IPS-18c (cell line): ENCODE measurements around the gene LCLAT1.

Experiments
- H3K4me3 ChIP-seq: 2 replicates; pipeline ENCODE4 v1.7.0; 2013; ENCODE audit warnings: low read depth, mild to moderate bottlenecking, low read length, moderate library complexity; ENCODE audit not compliant: insufficient read depth
- H3K9me3 ChIP-seq: one replicate; pipeline ENCODE4 v1.6.1; 2013; ENCODE audit warnings: mild to moderate bottlenecking, low read length, moderate library complexity; ENCODE audit not compliant: control insufficient read depth, insufficient read depth

The LCLAT1 gene

GRCh38 chr2:30421026-30421603 lies 25.9 kb upstream of the LCLAT1 start:
- no peaks in the 10 kb centered on the region for H3K9me3 ChIP-seq
- no peak overlapping the region; the same call in 1 of the 2 replicates for H3K4me3 ChIP-seq

- no peaks in the 10 kb centered on the region for H3K9me3 ChIP-seq
- no peak overlapping the region; the same call in 1 of the 2 replicates for H3K4me3 ChIP-seq
Measured at GRCh38 chr2:30421604-30422443, 25.2 kb upstream of the LCLAT1 start.

GRCh38 chr2:30422444-30423040 lies 24.5 kb upstream of the LCLAT1 start:
- no peaks in the 10 kb centered on the region for H3K9me3 ChIP-seq
- H3K4me3 ChIP-seq = no peak overlapping the region

GRCh38 chr2:30424231-30424630 lies 22.8 kb upstream of the LCLAT1 start:
- H3K4me3 ChIP-seq = no peak overlapping the region
- no peaks in the 10 kb centered on the region for H3K9me3 ChIP-seq

- Histone ChIP-seq H3K9me3 (no peaks in the 10 kb centered on the region), H3K4me3 (no peak overlapping the region)
Measured at GRCh38 chr2:30425326-30425725, 21.7 kb upstream of the LCLAT1 start.

GRCh38 chr2:30427606-30428347 lies 19.3 kb upstream of the LCLAT1 start:
- Histone ChIP-seq H3K4me3 (no peak overlapping the region), H3K9me3 (no peaks in the 10 kb centered on the region)

- H3K9me3 ChIP-seq = no peaks in the 10 kb centered on the region
- no peak overlapping the region for H3K4me3 ChIP-seq
Measured at GRCh38 chr2:30428348-30428662, 18.7 kb upstream of the LCLAT1 start.

GRCh38 chr2:30428827-30429461 lies 18.1 kb upstream of the LCLAT1 start:
- H3K9me3 ChIP-seq = no peaks in the 10 kb centered on the region

GRCh38 chr2:30433541-30434299 lies 13.3 kb upstream of the LCLAT1 start:
- no peak overlapping the region for H3K4me3 ChIP-seq

More at GRCh38 chr2:30428827-30429461, 18.1 kb upstream of the LCLAT1 start:
- H3K4me3 ChIP-seq = no peak overlapping the region

GRCh38 chr2:30434708-30435107 lies 12.3 kb upstream of the LCLAT1 start:
- no peaks in the 10 kb centered on the region for H3K9me3 ChIP-seq
- H3K4me3 ChIP-seq = no peak overlapping the region

More at GRCh38 chr2:30433541-30434299, 13.3 kb upstream of the LCLAT1 start:
- no peaks in the 10 kb centered on the region for H3K9me3 ChIP-seq

- H3K4me3 ChIP-seq = no peak overlapping the region
- no peaks in the 10 kb centered on the region for H3K9me3 ChIP-seq
Measured at GRCh38 chr2:30436859-30437435, 10.1 kb upstream of the LCLAT1 start.

- Histone ChIP-seq H3K4me3 (no peak overlapping the region), H3K9me3 (peaks cover 2% of the 10 kb centered on the region)
Measured at GRCh38 chr2:30437809-30438548, 9.1 kb upstream of the LCLAT1 start.

- peaks cover 2% of the 10 kb centered on the region for H3K9me3 ChIP-seq
- H3K4me3 ChIP-seq = no peak overlapping the region
Measured at GRCh38 chr2:30439296-30439695, 7.8 kb upstream of the LCLAT1 start.

- H3K9me3 ChIP-seq = peaks cover 2% of the 10 kb centered on the region
Measured at GRCh38 chr2:30439879-30440278, 7.2 kb upstream of the LCLAT1 start.

GRCh38 chr2:30441023-30441422 lies 6.0 kb upstream of the LCLAT1 start:
- H3K9me3 ChIP-seq = peaks cover 2% of the 10 kb centered on the region
- H3K4me3 ChIP-seq = no peak overlapping the region

More at GRCh38 chr2:30439879-30440278, 7.2 kb upstream of the LCLAT1 start:
- H3K4me3 ChIP-seq = no peak overlapping the region

GRCh38 chr2:30443081-30443480 lies 4.0 kb upstream of the LCLAT1 start:
- H3K4me3 ChIP-seq = no peak overlapping the region
- H3K9me3 ChIP-seq = peaks cover 2% of the 10 kb centered on the region
